Thoracic aorta (tissue), 2 donors: ENCODE data around the gene RSL1D1. TPM values are rescaled to one million over a fixed set of nuclear protein-coding genes. Genes with fewer than 3 reads are reported as not detected.
"Not testable (repeated sequence)": the region's sequence is repeated elsewhere in the genome, so short reads cannot be mapped to it uniquely, and the experiment has no call there.

Source experiments
- ATAC-seq: fragments of 150-250 bp; one replicate; pipeline ENCODE4 v1.8.0; 2017; ENCODE audit warnings: low read depth; ENCODE audit not compliant: insufficient number of reproducible peaks, low FRiP score
- DNase-seq: peaks from one replicate; pipeline ENCODE4 v3.0.0-alpha.2; 2020; ENCODE audit warnings: low spot score
- H3K27ac ChIP-seq, 2 donors: fragments of 200-600 bp; sonication (generic); 1 replicate in 1 of 2; 2 replicates in 1 of 2; pipeline ENCODE4 v1.5.1; 2016; ENCODE audit warnings: mild to moderate bottlenecking in 2 of 2, moderate library complexity in 2 of 2
- H3K27me3 ChIP-seq: fragments of 200-600 bp; sonication (generic); replicated peaks from 2 replicates; pipeline ENCODE4 v1.6.0; 2016; ENCODE audit warnings: mild to moderate bottlenecking; ENCODE audit not compliant: insufficient read depth
- H3K36me3 ChIP-seq: fragments of 200-600 bp; sonication (generic); one replicate; pipeline ENCODE4 v1.5.1; 2016
- H3K4me1 ChIP-seq, 2 donors: fragments of 200-600 bp; sonication (generic); 1 replicate in 1 of 2; 2 replicates in 1 of 2; pipeline versions ENCODE4 v1.5.1 to v1.6.0; 2016; ENCODE audit warnings: low read depth in 2 of 2, mild to moderate bottlenecking in 1 of 2; ENCODE audit not compliant: control insufficient read depth in 1 of 2
- H3K4me3 ChIP-seq: fragments of 200-600 bp; sonication (generic); 2 replicates; pipeline ENCODE4 v1.5.1; 2016; ENCODE audit warnings: mild to moderate bottlenecking
- H3K9me3 ChIP-seq: fragments of 200-600 bp; sonication (generic); 2 replicates; pipeline ENCODE4 v1.5.1; 2016
- total RNA-seq, 2 donors: library from RNA; depleted of rRNA; stranded (reverse); fragments of >200 nt; gene quantifications; one replicate each; pipeline versions ENCODE4 v1.1.0 to v1.2.3, GENCODE V29; 2016
- TF ChIP-seq, protein P1 (sequence below): fragments of 200-600 bp; sonication (generic); IDR thresholded peaks from one replicate; pipeline ENCODE4 v1.5.1; 2019; ENCODE audit warnings: antibody characterized with exemption

The RSL1D1 gene
- total RNA-seq, 2 donors from 2014 or later: 51.2 to 184 TPM

DNA sequence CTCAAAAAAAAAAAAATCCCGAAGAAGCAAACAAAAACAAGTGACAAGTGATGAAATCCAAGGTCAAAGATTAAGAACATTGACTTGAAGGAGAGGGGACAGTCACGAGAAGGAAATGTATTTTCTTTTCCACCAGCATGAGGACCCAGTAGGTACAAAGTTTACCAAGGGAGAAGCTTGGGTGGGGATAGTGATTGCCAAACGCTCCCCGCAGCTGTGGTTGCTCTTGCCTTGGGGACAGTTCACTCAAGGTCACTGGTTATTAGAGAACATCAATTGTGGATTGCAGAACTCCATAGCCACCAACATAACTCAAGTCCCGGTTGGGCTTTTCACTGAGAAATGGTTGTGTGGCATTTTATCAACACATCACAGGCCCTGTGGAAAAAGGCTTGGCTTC, 27.0 kb downstream of the RSL1D1 start:
- Histone ChIP-seq H3K4me3 (no peak overlapping the region), H3K27ac (peak overlapping the region in 1 of 2 donors; percentile 43), H3K27me3 (no peaks in the 10 kb centered on the region), H3K4me1 (peaks cover 9 to 14% of the 10 kb centered on the region in 2 donors), H3K36me3 (no peaks in the 10 kb centered on the region), H3K9me3 (no peaks in the 10 kb centered on the region)
- TF ChIP-seq, protein P1, sequence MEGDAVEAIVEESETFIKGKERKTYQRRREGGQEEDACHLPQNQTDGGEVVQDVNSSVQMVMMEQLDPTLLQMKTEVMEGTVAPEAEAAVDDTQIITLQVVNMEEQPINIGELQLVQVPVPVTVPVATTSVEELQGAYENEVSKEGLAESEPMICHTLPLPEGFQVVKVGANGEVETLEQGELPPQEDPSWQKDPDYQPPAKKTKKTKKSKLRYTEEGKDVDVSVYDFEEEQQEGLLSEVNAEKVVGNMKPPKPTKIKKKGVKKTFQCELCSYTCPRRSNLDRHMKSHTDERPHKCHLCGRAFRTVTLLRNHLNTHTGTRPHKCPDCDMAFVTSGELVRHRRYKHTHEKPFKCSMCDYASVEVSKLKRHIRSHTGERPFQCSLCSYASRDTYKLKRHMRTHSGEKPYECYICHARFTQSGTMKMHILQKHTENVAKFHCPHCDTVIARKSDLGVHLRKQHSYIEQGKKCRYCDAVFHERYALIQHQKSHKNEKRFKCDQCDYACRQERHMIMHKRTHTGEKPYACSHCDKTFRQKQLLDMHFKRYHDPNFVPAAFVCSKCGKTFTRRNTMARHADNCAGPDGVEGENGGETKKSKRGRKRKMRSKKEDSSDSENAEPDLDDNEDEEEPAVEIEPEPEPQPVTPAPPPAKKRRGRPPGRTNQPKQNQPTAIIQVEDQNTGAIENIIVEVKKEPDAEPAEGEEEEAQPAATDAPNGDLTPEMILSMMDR: no peak
- ATAC-seq: peak; percentile 82
- DNase-seq: no peak

DNA sequence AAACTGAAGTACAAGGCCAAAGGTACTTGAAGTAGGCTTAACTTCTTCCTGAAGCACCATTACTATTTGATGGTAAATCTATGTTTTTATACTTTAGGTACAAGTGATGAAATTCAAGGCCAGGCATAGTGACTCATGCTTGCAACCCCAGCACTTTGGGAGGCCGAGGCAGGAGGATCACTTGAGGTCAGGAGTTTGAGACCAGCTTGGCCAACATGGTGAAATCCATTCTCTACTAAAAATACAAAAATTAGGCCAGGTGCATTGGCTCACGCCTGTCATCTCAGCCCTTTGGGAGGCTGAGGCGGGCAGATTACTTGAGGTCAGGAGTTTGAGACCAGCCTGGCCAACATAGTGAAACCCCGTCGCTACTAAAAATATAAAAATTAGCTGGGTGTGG, 27.7 kb downstream of the RSL1D1 start:
- not testable (repeated sequence) for H3K9me3 ChIP-seq, ATAC-seq

DNA sequence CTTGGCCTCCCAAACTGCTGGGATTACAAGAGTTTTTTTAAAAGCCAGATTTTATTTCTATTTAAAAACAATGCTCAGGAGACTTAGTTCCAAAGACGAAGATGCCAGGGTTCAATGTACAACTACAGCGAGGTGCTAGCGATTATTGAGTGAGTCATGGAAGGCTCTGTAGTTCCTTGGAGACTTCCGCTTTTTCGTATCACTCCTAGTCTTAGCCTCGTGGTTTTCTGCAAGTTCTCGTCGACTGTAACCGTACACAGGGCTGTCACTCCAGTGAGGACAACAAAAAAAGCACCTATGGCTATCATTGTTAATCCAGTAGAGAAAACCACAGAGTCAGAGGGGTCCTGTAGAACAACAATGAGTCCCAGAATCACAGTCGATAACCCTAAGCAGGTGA, 31.5 kb downstream of the RSL1D1 start:
- Histone ChIP-seq H3K4me3 (no peak overlapping the region), H3K36me3 (no peaks in the 10 kb centered on the region), H3K4me1 (peaks cover 6 to 12% of the 10 kb centered on the region in 2 donors), H3K27ac (no peak overlapping the region), H3K27me3 (no peaks in the 10 kb centered on the region), H3K9me3 (no peaks in the 10 kb centered on the region)
- TF ChIP-seq, protein P1: no peak
- ATAC-seq: no peak
- DNase-seq: no peak

More for the DNA sequence above, 27.7 kb downstream of the RSL1D1 start:
- DNase-seq, H3K27ac ChIP-seq, H3K4me3 ChIP-seq, H3K36me3 ChIP-seq, H3K27me3 ChIP-seq: not testable (repeated sequence)
- peaks cover 9 to 14% of the 10 kb centered on the region in 2 donors for H3K4me1 ChIP-seq

DNA sequence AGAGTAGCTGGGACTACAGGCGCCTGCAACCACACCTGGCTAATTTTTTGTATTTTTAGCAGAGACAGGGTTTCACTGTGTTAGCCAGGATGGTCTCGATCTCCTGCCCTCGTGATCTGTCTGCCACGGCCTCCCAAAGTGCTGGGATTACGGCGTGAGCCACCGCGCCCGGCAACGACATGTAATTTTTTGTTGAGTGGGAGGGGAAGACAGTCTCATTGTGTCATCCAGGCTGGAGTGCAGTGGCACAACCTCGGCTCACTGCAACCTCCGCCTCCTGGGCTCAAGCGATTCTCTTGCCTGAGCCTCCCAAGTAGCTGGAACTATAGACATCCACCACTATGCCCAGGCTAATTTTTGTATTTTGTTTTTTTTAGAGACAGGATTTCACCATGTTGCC, 32.4 kb downstream of the RSL1D1 start:
- ATAC-seq, H3K27me3 ChIP-seq, H3K4me3 ChIP-seq, H3K36me3 ChIP-seq, DNase-seq, H3K9me3 ChIP-seq, H3K4me1 ChIP-seq, H3K27ac ChIP-seq: not testable (repeated sequence)

DNA sequence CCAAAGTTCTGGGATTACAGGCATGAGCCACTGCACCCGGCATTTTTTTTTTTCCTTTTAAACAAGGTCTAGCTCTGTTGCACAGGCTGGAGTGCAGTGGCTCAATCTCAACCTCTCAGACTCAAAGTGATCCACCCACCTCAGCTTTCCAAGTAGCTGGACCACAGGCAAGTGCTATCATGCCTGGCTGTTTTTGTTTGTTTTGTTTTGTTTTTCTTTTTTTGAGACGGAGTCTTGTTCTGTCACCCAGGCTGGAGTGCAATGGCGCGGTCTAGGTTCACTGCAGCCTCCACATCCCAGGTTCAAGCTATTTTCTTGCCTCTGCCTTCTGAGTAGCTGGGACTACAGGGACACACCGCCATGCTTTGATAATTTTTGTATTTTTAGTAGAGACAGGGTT, 35.2 kb downstream of the RSL1D1 start:
- Histone ChIP-seq H3K9me3 (no peaks in the 10 kb centered on the region), H3K36me3 (no peaks in the 10 kb centered on the region)
- TF ChIP-seq, protein P1: no peak

DNA sequence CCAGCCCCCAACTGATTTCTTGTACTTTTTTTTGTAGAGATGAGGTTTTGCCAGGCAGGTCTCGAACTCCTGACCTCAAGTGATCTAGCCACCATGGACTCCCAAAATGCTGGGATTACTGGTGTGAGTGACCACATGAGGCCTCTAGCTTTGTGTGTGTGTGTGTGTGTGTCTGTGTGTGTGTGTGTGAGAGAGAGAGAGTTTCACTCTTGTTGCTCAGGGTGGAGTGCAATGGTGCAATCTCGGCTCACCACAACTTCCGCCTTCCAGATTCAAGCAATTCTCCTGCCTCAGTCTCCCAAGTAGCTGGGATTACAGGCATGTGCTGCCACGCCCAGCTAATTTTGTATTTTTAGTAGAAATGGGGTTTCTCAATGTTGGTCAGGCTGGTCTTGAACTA, 36.5 kb downstream of the RSL1D1 start:
- not testable (repeated sequence) for ATAC-seq, H3K27ac ChIP-seq, H3K9me3 ChIP-seq, H3K27me3 ChIP-seq, DNase-seq, H3K36me3 ChIP-seq, H3K4me1 ChIP-seq, H3K4me3 ChIP-seq

More for the DNA sequence above, 35.2 kb downstream of the RSL1D1 start:
- ATAC-seq: no peak
- no peak overlapping the region for H3K4me3 ChIP-seq
- H3K4me1 ChIP-seq: no peaks in the 10 kb centered on the region
- H3K27ac ChIP-seq: no peak overlapping the region
- H3K27me3 ChIP-seq: no peaks in the 10 kb centered on the region
- no peak for DNase-seq

DNA sequence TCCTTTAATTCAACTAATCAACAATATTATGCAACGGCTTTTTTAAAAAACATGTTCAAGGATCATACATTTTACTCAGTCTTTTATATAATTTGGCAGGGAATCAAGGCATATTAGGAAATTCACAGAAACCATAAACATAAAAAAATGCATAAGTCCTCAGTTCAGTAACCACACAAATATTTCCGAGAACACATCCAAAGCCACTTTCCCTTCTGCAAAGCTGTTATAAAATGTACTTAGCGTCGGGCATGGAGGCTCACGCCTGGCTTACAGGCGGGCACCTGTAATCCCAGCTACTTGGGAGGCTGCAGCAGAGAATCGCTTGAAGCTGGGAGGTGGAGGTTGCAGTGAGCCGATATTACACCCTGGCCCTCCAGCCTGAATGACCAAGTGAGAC, 44.6 kb downstream of the RSL1D1 start:
- no peak overlapping the region for H3K27ac ChIP-seq
- DNase-seq: no peak
- no peak for ATAC-seq
- H3K9me3 ChIP-seq: no peaks in the 10 kb centered on the region
- no peaks in the 10 kb centered on the region for H3K4me1 ChIP-seq
- no peaks in the 10 kb centered on the region for H3K27me3 ChIP-seq
- TF ChIP-seq, protein P1: no peak
- no peak overlapping the region for H3K4me3 ChIP-seq
- H3K36me3 ChIP-seq: no peaks in the 10 kb centered on the region
